HEK293 (cell line): ENCODE measurements around the gene IL24.

Experiments
- CTCF ChIA-PET: fragments of 350-600 bp; formaldehyde crosslinking; extraction: SDS; loops from one replicate; lab custom pipeline; 2021; ENCODE audit warnings: antibody characterized with exemption; lab: Yijun Ruan, JAX
- POLR2A ChIA-PET: fragments of 300-600 bp; formaldehyde crosslinking; extraction: SDS; loops from one replicate; lab custom pipeline; 2020; ENCODE audit warnings: antibody characterized with exemption, inconsistent platforms; lab: Yijun Ruan, JAX
- H3K27ac ChIP-seq: fragments of 200-500 bp; sonication (Bioruptor generic); 2 replicates; pipeline ENCODE4 v1.5.1; 2014; ENCODE audit warnings: low read depth, low read length, control low read depth, inconsistent platforms; ENCODE audit errors: extremely low read depth
- H3K36me3 ChIP-seq, 2 experiments: fragments of 200-500 bp in 1 of 2; sonication (Bioruptor generic) in 1 of 2; 1 replicate in 1 of 2; 2 replicates in 1 of 2; pipeline ENCODE4 v1.5.1; 2014 to 2017; ENCODE audit warnings: inconsistent platforms in 2 of 2, low read length in 2 of 2; ENCODE audit not compliant: control insufficient read depth in 2 of 2, insufficient read depth in 1 of 2
- H3K4me1 ChIP-seq: fragments of 200-500 bp; sonication (Bioruptor generic); 2 replicates; pipeline ENCODE4 v1.5.1; 2014; ENCODE audit warnings: mild to moderate bottlenecking, low read length, inconsistent platforms; ENCODE audit not compliant: control insufficient read depth, insufficient read depth
- H3K4me3 ChIP-seq: 2 replicates; pipeline ENCODE4 v1.5.1; 2011; ENCODE audit warnings: low read depth, mild to moderate bottlenecking, control low read depth, low read length, moderate library complexity
- H3K9me3 ChIP-seq: fragments of 200-500 bp; sonication (Bioruptor generic); 2 replicates; pipeline ENCODE4 v1.5.1; 2014; ENCODE audit warnings: low read depth, low read length, inconsistent platforms; ENCODE audit not compliant: control insufficient read depth, insufficient read depth
- HOXC10 ChIP-seq: sonication (generic); formaldehyde crosslinking; IDR thresholded peaks from 2 replicates; pipeline ENCODE4 v1.8.1; 2023; ENCODE audit warnings: mild to moderate bottlenecking, missing genetic modification reagents
- SP7 ChIP-seq: fragments of 450-650 bp; formaldehyde crosslinking; IDR thresholded peaks from 2 replicates; pipeline ENCODE4 v1.5.1; 2016; ENCODE audit warnings: missing biosample characterization, missing genetic modification characterization
- YY2 ChIP-seq: fragments of 450-650 bp; formaldehyde crosslinking; IDR thresholded peaks from 2 replicates; pipeline ENCODE4 v1.5.1; 2016; ENCODE audit warnings: missing biosample characterization, missing genetic modification characterization
- ZBTB1 ChIP-seq: fragments of 450-650 bp; formaldehyde crosslinking; IDR thresholded peaks from 2 replicates; pipeline ENCODE4 v1.5.1; 2016; ENCODE audit warnings: missing biosample characterization, missing genetic modification characterization
- ZBTB8A ChIP-seq: fragments of 450-650 bp; formaldehyde crosslinking; IDR thresholded peaks from 2 replicates; pipeline ENCODE4 v1.5.1; 2016; ENCODE audit warnings: missing biosample characterization, missing genetic modification characterization
- ZIC2 ChIP-seq: fragments of 450-650 bp; formaldehyde crosslinking; IDR thresholded peaks from 2 replicates; pipeline ENCODE4 v1.5.1; 2016; ENCODE audit warnings: missing biosample characterization, missing genetic modification characterization
- ZNF174 ChIP-seq: fragments of 450-650 bp; formaldehyde crosslinking; IDR thresholded peaks from 2 replicates; pipeline ENCODE4 v1.5.0; 2017; ENCODE audit warnings: missing biosample characterization, mild to moderate bottlenecking, missing genetic modification characterization
- ZNF223 ChIP-seq: fragments of 450-650 bp; formaldehyde crosslinking; IDR thresholded peaks from 2 replicates; pipeline ENCODE4 v1.5.1; 2016; ENCODE audit warnings: missing biosample characterization, missing genetic modification characterization
- ZNF324 ChIP-seq: fragments of 450-650 bp; formaldehyde crosslinking; IDR thresholded peaks from 2 replicates; pipeline ENCODE4 v1.5.1; 2016; ENCODE audit warnings: missing biosample characterization, missing genetic modification characterization
- ZNF335 ChIP-seq: fragments of 450-650 bp; formaldehyde crosslinking; conservative IDR thresholded peaks from 2 replicates; pipeline ENCODE4 v1.5.1; 2016; ENCODE audit warnings: missing biosample characterization, missing genetic modification characterization
- ZNF37A ChIP-seq: fragments of 450-650 bp; IDR thresholded peaks from 2 replicates; pipeline ENCODE4 v1.5.1; 2018; ENCODE audit warnings: missing biosample characterization, missing genetic modification characterization
- ZNF404 ChIP-seq: fragments of 450-650 bp; formaldehyde crosslinking; IDR thresholded peaks from 2 replicates; pipeline ENCODE4 v1.5.1; 2017; ENCODE audit warnings: missing biosample characterization, missing genetic modification characterization
- ZNF510 ChIP-seq: fragments of 450-650 bp; formaldehyde crosslinking; IDR thresholded peaks from 2 replicates; pipeline ENCODE4 v1.5.1; 2018; ENCODE audit warnings: mild to moderate bottlenecking, missing genetic modification characterization, missing biosample characterization; ENCODE audit not compliant: insufficient replicate concordance
- ZNF561 ChIP-seq: fragments of 450-650 bp; IDR thresholded peaks from 2 replicates; pipeline ENCODE4 v1.5.1; 2018; ENCODE audit warnings: missing biosample characterization, missing genetic modification characterization, borderline replicate concordance
- ZNF571 ChIP-seq: fragments of 450-650 bp; formaldehyde crosslinking; IDR thresholded peaks from 2 replicates; pipeline ENCODE4 v1.5.0; 2017; ENCODE audit warnings: missing biosample characterization, missing genetic modification characterization
- ZNF585B ChIP-seq: fragments of 450-650 bp; formaldehyde crosslinking; IDR thresholded peaks from 2 replicates; pipeline ENCODE4 v1.5.1; 2016; ENCODE audit warnings: missing biosample characterization, missing genetic modification characterization
- ZNF596 ChIP-seq: fragments of 450-650 bp; IDR thresholded peaks from 2 replicates; pipeline ENCODE4 v1.5.0; 2018; ENCODE audit warnings: missing biosample characterization, mild to moderate bottlenecking, missing genetic modification characterization, moderate library complexity
- ZNF610 ChIP-seq: fragments of 450-650 bp; formaldehyde crosslinking; IDR thresholded peaks from 2 replicates; pipeline ENCODE4 v1.5.1; 2016; ENCODE audit warnings: missing biosample characterization, missing genetic modification characterization, borderline replicate concordance
- ZNF791 ChIP-seq: fragments of 450-650 bp; formaldehyde crosslinking; IDR thresholded peaks from 2 replicates; pipeline ENCODE4 v1.5.1; 2016; ENCODE audit warnings: missing biosample characterization, missing genetic modification characterization
- TF ChIP-seq, protein P1 (sequence below): fragments of 450-650 bp; formaldehyde crosslinking; IDR thresholded peaks from 2 replicates; pipeline ENCODE4 v1.5.1; 2017; ENCODE audit warnings: missing biosample characterization, missing genetic modification characterization
- TF ChIP-seq, protein P2 (sequence below): fragments of 450-650 bp; formaldehyde crosslinking; IDR thresholded peaks from 2 replicates; pipeline ENCODE4 v1.5.1; 2016; ENCODE audit warnings: missing biosample characterization, missing genetic modification characterization
- TF ChIP-seq, protein P3 (sequence below): fragments of 450-650 bp; formaldehyde crosslinking; IDR thresholded peaks from 2 replicates; pipeline ENCODE4 v1.5.1; 2017; ENCODE audit warnings: missing biosample characterization, missing genetic modification characterization
- TF ChIP-seq, protein P4 (sequence below): fragments of 450-650 bp; formaldehyde crosslinking; IDR thresholded peaks from 2 replicates; pipeline ENCODE4 v1.5.1; 2017; ENCODE audit warnings: missing biosample characterization, missing genetic modification characterization

IL24 gene

DNA sequence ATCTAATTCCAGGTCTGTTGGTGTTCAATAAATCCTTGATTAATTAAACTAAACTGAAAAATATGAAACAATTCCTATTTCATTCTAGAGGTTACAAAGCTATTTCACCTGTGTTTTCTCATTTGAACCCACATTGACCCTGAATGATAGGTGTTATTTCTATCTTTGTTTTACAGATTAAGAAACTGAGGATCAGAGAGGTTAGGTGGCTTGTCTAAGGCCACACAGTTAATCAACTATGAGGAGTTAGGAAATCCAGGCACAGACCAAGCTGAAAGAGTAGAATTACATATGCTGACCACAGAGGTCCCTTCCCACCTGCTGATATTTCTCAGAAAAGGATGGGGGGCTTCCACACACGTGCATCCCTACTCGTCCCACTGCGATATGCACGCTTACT is 48.5 kb downstream of the IL24 start:
- Histone ChIP-seq H3K4me1 (peaks cover 9% of the 10 kb centered on the region), H3K4me3 (no peak overlapping the region), H3K9me3 (no peaks in the 10 kb centered on the region), H3K27ac (no peak overlapping the region), H3K36me3 (no peaks in the 10 kb centered on the region)
- TF ChIP-seq ZNF596 (tag by site-specific recombination) = no peak
- TF ChIP-seq, protein P1, sequence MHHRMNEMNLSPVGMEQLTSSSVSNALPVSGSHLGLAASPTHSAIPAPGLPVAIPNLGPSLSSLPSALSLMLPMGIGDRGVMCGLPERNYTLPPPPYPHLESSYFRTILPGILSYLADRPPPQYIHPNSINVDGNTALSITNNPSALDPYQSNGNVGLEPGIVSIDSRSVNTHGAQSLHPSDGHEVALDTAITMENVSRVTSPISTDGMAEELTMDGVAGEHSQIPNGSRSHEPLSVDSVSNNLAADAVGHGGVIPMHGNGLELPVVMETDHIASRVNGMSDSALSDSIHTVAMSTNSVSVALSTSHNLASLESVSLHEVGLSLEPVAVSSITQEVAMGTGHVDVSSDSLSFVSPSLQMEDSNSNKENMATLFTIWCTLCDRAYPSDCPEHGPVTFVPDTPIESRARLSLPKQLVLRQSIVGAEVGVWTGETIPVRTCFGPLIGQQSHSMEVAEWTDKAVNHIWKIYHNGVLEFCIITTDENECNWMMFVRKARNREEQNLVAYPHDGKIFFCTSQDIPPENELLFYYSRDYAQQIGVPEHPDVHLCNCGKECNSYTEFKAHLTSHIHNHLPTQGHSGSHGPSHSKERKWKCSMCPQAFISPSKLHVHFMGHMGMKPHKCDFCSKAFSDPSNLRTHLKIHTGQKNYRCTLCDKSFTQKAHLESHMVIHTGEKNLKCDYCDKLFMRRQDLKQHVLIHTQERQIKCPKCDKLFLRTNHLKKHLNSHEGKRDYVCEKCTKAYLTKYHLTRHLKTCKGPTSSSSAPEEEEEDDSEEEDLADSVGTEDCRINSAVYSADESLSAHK = no peak
- TF ChIP-seq ZIC2 (tag by site-specific recombination) = no peak
- TF ChIP-seq, protein P2, sequence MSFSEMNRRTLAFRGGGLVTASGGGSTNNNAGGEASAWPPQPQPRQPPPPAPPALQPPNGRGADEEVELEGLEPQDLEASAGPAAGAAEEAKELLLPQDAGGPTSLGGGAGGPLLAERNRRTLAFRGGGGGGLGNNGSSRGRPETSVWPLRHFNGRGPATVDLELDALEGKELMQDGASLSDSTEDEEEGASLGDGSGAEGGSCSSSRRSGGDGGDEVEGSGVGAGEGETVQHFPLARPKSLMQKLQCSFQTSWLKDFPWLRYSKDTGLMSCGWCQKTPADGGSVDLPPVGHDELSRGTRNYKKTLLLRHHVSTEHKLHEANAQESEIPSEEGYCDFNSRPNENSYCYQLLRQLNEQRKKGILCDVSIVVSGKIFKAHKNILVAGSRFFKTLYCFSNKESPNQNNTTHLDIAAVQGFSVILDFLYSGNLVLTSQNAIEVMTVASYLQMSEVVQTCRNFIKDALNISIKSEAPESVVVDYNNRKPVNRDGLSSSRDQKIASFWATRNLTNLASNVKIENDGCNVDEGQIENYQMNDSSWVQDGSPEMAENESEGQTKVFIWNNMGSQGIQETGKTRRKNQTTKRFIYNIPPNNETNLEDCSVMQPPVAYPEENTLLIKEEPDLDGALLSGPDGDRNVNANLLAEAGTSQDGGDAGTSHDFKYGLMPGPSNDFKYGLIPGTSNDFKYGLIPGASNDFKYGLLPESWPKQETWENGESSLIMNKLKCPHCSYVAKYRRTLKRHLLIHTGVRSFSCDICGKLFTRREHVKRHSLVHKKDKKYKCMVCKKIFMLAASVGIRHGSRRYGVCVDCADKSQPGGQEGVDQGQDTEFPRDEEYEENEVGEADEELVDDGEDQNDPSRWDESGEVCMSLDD (tag by site-specific recombination) = no peak
- no peak for TF ChIP-seq ZNF610
- TF ChIP-seq ZNF37A = no peak
- TF ChIP-seq HOXC10 (CRISPR knock-in tag) = no peak
- TF ChIP-seq ZNF585B (tag by site-specific recombination) = no peak
- TF ChIP-seq ZNF335 = no peak
- TF ChIP-seq ZNF571 (tag by site-specific recombination) = no peak
- TF ChIP-seq, protein P3, sequence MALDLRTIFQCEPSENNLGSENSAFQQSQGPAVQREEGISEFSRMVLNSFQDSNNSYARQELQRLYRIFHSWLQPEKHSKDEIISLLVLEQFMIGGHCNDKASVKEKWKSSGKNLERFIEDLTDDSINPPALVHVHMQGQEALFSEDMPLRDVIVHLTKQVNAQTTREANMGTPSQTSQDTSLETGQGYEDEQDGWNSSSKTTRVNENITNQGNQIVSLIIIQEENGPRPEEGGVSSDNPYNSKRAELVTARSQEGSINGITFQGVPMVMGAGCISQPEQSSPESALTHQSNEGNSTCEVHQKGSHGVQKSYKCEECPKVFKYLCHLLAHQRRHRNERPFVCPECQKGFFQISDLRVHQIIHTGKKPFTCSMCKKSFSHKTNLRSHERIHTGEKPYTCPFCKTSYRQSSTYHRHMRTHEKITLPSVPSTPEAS (tag by site-specific recombination) = no peak
- TF ChIP-seq, protein P4, sequence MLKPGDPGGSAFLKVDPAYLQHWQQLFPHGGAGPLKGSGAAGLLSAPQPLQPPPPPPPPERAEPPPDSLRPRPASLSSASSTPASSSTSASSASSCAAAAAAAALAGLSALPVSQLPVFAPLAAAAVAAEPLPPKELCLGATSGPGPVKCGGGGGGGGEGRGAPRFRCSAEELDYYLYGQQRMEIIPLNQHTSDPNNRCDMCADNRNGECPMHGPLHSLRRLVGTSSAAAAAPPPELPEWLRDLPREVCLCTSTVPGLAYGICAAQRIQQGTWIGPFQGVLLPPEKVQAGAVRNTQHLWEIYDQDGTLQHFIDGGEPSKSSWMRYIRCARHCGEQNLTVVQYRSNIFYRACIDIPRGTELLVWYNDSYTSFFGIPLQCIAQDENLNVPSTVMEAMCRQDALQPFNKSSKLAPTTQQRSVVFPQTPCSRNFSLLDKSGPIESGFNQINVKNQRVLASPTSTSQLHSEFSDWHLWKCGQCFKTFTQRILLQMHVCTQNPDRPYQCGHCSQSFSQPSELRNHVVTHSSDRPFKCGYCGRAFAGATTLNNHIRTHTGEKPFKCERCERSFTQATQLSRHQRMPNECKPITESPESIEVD (tag by site-specific recombination) = no peak
- no peak for TF ChIP-seq ZNF404 (tag by site-specific recombination)
- TF ChIP-seq ZBTB8A (tag by site-specific recombination) = no peak
- no peak for TF ChIP-seq SP7 (tag by site-specific recombination)
- POLR2A ChIA-PET = no interaction called here
- CTCF ChIA-PET = interaction anchor here (0.6 to 3.3 kb wide), 3 partner anchors 9 to 33 kb away, joined by 3 to 9 read pairs (median 9); no protein-coding TSS in a partner anchor

DNA sequence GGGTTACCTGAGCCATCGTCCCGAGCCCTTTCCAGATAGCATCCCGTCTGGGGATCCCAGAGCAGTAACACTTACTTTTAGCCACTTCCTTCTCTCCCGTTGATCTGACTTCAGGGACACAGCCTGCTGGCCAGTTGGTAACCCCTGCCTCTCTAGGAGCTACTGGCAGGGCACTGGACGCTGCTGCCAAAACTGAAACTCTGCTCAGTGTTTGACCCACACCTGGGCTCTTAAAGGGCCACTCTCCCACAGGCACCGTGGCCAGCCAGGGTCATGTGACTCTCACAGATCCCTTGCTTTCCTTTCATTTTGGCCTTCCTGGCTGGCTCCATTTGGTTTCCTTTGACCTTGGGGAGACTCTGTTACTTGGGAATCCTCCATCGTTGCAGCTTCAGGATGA is 49.0 kb downstream of the IL24 start, which contains the start of gene PIGR:
Gene PIGR, minus strand, starts transcription at position 206 of the 400 bp plus-strand sequence. CDS start 5,935 bp downstream, outside the sequence.
- no peaks in the 10 kb centered on the region for H3K36me3 ChIP-seq
- H3K27ac ChIP-seq = no peak within 1 kb of the TSS
- CTCF ChIA-PET = interaction anchor here (1.5 to 3.3 kb wide), 3 partner anchors 10 to 13 kb away, joined by 5 to 9 read pairs (median 9); no protein-coding TSS in a partner anchor
- no peak for TF ChIP-seq ZNF223 (tag by site-specific recombination)
- TF ChIP-seq YY2 = no peak
- no peak for TF ChIP-seq ZNF510 (tag by site-specific recombination)
- TF ChIP-seq ZNF610 = no peak
- TF ChIP-seq ZNF174 (tag by site-specific recombination) = no peak
- TF ChIP-seq ZBTB1 = no peak
- TF ChIP-seq ZNF585B (tag by site-specific recombination) = no peak
- no peak for TF ChIP-seq ZNF561 (tag by site-specific recombination)
- no peak for TF ChIP-seq ZNF791 (tag by site-specific recombination)
- no peak for TF ChIP-seq ZNF324 (tag by site-specific recombination)
- POLR2A ChIA-PET = no interaction called here
- H3K4me3 ChIP-seq = no peak within 1 kb of the TSS
- peaks cover 9% of the 10 kb centered on the region for H3K4me1 ChIP-seq
- H3K9me3 ChIP-seq = no peaks in the 10 kb centered on the region
